Keratinocyte (primary cell): ENCODE results near the gene MDFIC2. TPM values are rescaled to one million over a fixed set of nuclear protein-coding genes. Genes with fewer than 3 reads are reported as not detected.
"Not testable (repeated sequence)": the region's sequence is repeated elsewhere in the genome, so short reads cannot be mapped to it uniquely, and the experiment has no call there.

Experiments
- DNase-seq: peaks from one replicate; pipeline ENCODE4 v3.0.0-alpha.2; 2011; ENCODE audit warnings: low read depth, missing footprints, low spot score
- FAIRE-seq: peaks from 2 replicates; lab custom pipeline; 2011; peaks lifted over from hg19 to GRCh38; lab: Jason Lieb, UNC
- H2AFZ ChIP-seq: 2 replicates; pipeline ENCODE4 v1.6.0; 2012; ENCODE audit warnings: low read length, control low read depth, inconsistent platforms; ENCODE audit not compliant: control insufficient read depth
- H3K27ac ChIP-seq: 2 replicates; pipeline ENCODE4 v1.5.1; 2011; ENCODE audit warnings: low read length; ENCODE audit not compliant: control insufficient read depth, insufficient read depth
- H3K27me3 ChIP-seq: 3 replicates; pipeline ENCODE4 v1.6.0; 2011; ENCODE audit warnings: low read length; ENCODE audit not compliant: control insufficient read depth, insufficient read depth; ENCODE audit errors: extremely low read depth
- H3K36me3 ChIP-seq, 2 experiments: 2 replicates in 1 of 2; 3 replicates in 1 of 2; pipeline ENCODE4 v1.5.1; 2011; ENCODE audit warnings: low read length in 2 of 2, mild to moderate bottlenecking in 1 of 2; ENCODE audit not compliant: control insufficient read depth in 2 of 2, insufficient read depth in 2 of 2; ENCODE audit errors: extremely low read depth in 1 of 2
- H3K4me1 ChIP-seq: 3 replicates; pipeline ENCODE4 v1.5.1; 2011; ENCODE audit warnings: low read length; ENCODE audit not compliant: control insufficient read depth, insufficient read depth; ENCODE audit errors: extremely low read depth
- H3K4me2 ChIP-seq: 3 replicates; pipeline ENCODE4 v1.6.0; 2011; ENCODE audit warnings: low read depth, low read length; ENCODE audit not compliant: control insufficient read depth, insufficient read depth; ENCODE audit errors: extremely low read depth
- H3K4me3 ChIP-seq, 3 experiments: fragments of 200-600 bp in 1 of 3; sonication (generic) in 1 of 3; 2 replicates in 2 of 3; 3 replicates in 1 of 3; pipeline ENCODE4 v1.5.1; 2011 to 2016; ENCODE audit warnings: low read length in 3 of 3, mild to moderate bottlenecking in 3 of 3, control low read depth in 2 of 3, inconsistent platforms in 1 of 3, low read depth in 1 of 3, mixed read lengths in 1 of 3, mixed run types in 1 of 3, moderate library complexity in 1 of 3; ENCODE audit not compliant: control insufficient read depth in 2 of 3, insufficient read depth in 2 of 3; ENCODE audit errors: extremely low read depth in 1 of 3
- H3K79me2 ChIP-seq: 2 replicates; pipeline ENCODE4 v1.6.0; 2012; ENCODE audit warnings: low read length; ENCODE audit not compliant: control insufficient read depth, insufficient read depth
- H3K9ac ChIP-seq: 3 replicates; pipeline ENCODE4 v1.6.0; 2011; ENCODE audit warnings: low read length; ENCODE audit not compliant: control insufficient read depth, insufficient read depth; ENCODE audit errors: extremely low read depth
- H3K9me1 ChIP-seq: 3 replicates; pipeline ENCODE4 v1.6.0; 2011; ENCODE audit warnings: low read length; ENCODE audit not compliant: control insufficient read depth, insufficient read depth; ENCODE audit errors: extremely low read depth
- H3K9me3 ChIP-seq: 2 replicates; pipeline ENCODE4 v1.5.1; 2012; ENCODE audit warnings: low read depth, low read length; ENCODE audit not compliant: control insufficient read depth
- H4K20me1 ChIP-seq: 3 replicates; pipeline ENCODE4 v1.6.0; 2011; ENCODE audit warnings: low read length; ENCODE audit not compliant: control insufficient read depth, insufficient read depth; ENCODE audit errors: extremely low read depth
- EZH2 ChIP-seq: IDR thresholded peaks from one replicate; pipeline ENCODE4 v1.6.1; 2012; ENCODE audit warnings: inconsistent platforms, mild to moderate bottlenecking, low read length, moderate library complexity
- dilution Hi-C: fragments of 300-500 bp; cut with MboI; formaldehyde crosslinking; loops from one replicate; pipeline ENCODE4 v1.7.0; 2020; ENCODE audit warnings: low sequenced_read_pairs; ENCODE audit not compliant: extremely low pct_ligation_motif_present
- polyA plus RNA-seq, 5 experiments: library from polyadenylated mRNA; depleted of rRNA in 3 of 5; stranded (reverse) in 3 of 5; stranded (forward) in 1 of 5; unstranded in 1 of 5; fragments of >200 nt; gene quantifications; 1 replicate in 1 of 5; 2 replicates in 3 of 5; 3 replicates in 1 of 5; pipeline versions ENCODE4 v1.2.1 to v1.2.3, GENCODE V29; 2011 to 2012; ENCODE audit warnings: missing spikeins in 2 of 5, low read depth in 1 of 5, low replicate concordance in 1 of 5
- TF ChIP-seq, protein P1 (sequence below), 3 experiments: IDR thresholded peaks in 1 of 3; conservative IDR thresholded peaks in 1 of 3; optimal IDR thresholded peaks in 1 of 3; 2 replicates in 2 of 3; 3 replicates in 1 of 3; pipeline versions ENCODE3 to v1.5.1; 2011; ENCODE audit warnings: low read length in 3 of 3, mild to moderate bottlenecking in 3 of 3, moderate library complexity in 2 of 3, control low read depth in 1 of 3, inconsistent platforms in 1 of 3; ENCODE audit not compliant: insufficient read depth in 2 of 3; ENCODE audit errors: extremely low read depth in 1 of 3

The MDFIC2 gene
- polyA plus RNA-seq, 1 donor (not counting 4 experiments of a cell fraction or from before 2014, with no cell fraction given) = not detected

DNA sequence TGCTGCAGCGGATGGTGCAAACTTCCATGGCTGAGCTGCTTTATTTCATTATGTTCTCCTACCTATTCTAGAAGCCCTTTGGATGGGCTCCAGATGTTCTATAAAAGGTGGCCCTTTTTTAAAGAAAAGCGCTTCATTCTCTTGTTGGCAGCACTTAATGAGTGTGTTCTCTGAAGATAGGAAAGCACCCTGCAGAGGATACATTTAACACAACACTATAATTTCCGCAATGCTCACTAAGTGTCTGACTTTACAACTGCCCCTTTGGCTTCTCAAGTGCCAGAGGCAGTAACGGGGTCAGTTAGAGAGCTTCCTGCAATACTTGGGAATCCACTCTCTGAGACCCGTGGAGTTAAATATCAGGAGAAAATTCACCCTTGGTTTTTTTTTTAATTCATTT lies 88.1 kb downstream of the MDFIC2 start:
- no peak overlapping the region for H3K4me3 ChIP-seq
- dilution Hi-C loops = no loop called here
- H3K9me1 ChIP-seq = no peaks in the 10 kb centered on the region
- FAIRE-seq (no peak), DNase-seq (no peak)
- H3K79me2 ChIP-seq = no peaks in the 10 kb centered on the region
- H4K20me1 ChIP-seq = no peaks in the 10 kb centered on the region
- H3K27me3 ChIP-seq = no peaks in the 10 kb centered on the region
- H3K4me1 ChIP-seq = no peaks in the 10 kb centered on the region
- H3K9ac ChIP-seq = no peak overlapping the region
- H3K4me2 ChIP-seq = no peak overlapping the region
- no peak overlapping the region for H2AFZ ChIP-seq
- no peaks in the 10 kb centered on the region for H3K9me3 ChIP-seq
- no peak overlapping the region for H3K27ac ChIP-seq
- no peaks in the 10 kb centered on the region for H3K36me3 ChIP-seq
- TF ChIP-seq EZH2 = no peak
- TF ChIP-seq, protein P1, sequence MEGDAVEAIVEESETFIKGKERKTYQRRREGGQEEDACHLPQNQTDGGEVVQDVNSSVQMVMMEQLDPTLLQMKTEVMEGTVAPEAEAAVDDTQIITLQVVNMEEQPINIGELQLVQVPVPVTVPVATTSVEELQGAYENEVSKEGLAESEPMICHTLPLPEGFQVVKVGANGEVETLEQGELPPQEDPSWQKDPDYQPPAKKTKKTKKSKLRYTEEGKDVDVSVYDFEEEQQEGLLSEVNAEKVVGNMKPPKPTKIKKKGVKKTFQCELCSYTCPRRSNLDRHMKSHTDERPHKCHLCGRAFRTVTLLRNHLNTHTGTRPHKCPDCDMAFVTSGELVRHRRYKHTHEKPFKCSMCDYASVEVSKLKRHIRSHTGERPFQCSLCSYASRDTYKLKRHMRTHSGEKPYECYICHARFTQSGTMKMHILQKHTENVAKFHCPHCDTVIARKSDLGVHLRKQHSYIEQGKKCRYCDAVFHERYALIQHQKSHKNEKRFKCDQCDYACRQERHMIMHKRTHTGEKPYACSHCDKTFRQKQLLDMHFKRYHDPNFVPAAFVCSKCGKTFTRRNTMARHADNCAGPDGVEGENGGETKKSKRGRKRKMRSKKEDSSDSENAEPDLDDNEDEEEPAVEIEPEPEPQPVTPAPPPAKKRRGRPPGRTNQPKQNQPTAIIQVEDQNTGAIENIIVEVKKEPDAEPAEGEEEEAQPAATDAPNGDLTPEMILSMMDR (optimal IDR thresholded peaks at IDR 0.05 in 1 of 3, IDR thresholded peaks at IDR 0.05 in 1 of 3, conservative IDR thresholded peaks at IDR 0.05 in 1 of 3; ENCODE audit: extremely low read depth in 1 of 3, insufficient read depth in 2 of 3, low read length in 3 of 3) = no peak

GRCh38 chr3:70218471-70218870 lies 94.0 kb downstream of the MDFIC2 start:
- H3K79me2 ChIP-seq = no peaks in the 10 kb centered on the region
- dilution Hi-C loops = no loop called here
- H2AFZ ChIP-seq = no peak overlapping the region

DNA sequence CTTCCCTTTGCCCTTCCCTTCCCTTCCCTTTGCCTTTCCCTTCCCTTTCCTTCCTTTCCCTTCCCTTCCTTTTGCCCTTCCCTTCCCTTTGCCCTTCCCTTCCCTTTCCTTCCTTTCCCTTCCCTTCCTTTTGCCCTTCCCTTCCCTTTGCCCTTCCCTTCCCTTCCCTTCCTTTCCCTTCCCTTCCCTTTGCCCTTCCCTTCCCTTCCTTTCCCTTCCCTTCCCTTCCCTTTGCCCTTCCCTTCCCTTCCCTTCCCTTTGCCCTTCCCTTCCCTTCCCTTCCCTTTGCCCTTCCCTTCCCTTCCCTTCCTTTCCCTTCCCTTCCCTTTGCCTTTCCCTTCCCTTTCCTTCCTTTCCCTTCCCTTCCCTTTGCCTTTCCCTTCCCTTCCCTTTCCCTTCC lies 101.2 kb downstream of the MDFIC2 start:
- H3K4me1 ChIP-seq, H3K9me1 ChIP-seq, H4K20me1 ChIP-seq, H3K4me3 ChIP-seq, H3K79me2 ChIP-seq, dilution Hi-C loops, DNase-seq, H3K27ac ChIP-seq, H3K9ac ChIP-seq, H3K27me3 ChIP-seq, H3K9me3 ChIP-seq, H3K36me3 ChIP-seq, H2AFZ ChIP-seq, H3K4me2 ChIP-seq, FAIRE-seq: not testable (repeated sequence)

More at GRCh38 chr3:70218471-70218870, 94.0 kb downstream of the MDFIC2 start:
- no peaks in the 10 kb centered on the region for H4K20me1 ChIP-seq
- TF ChIP-seq, protein P1 (optimal IDR thresholded peaks at IDR 0.05 in 1 of 3, IDR thresholded peaks at IDR 0.05 in 1 of 3, conservative IDR thresholded peaks at IDR 0.05 in 1 of 3; ENCODE audit: extremely low read depth in 1 of 3, insufficient read depth in 2 of 3, low read length in 3 of 3) = no peak
- no peak for TF ChIP-seq EZH2
- no peak overlapping the region for H3K4me3 ChIP-seq
- DNase-seq = no peak
- no peaks in the 10 kb centered on the region for H3K36me3 ChIP-seq
- H3K4me2 ChIP-seq = no peak overlapping the region
- no peaks in the 10 kb centered on the region for H3K9me1 ChIP-seq
- no peak for FAIRE-seq
- H3K9ac ChIP-seq = no peak overlapping the region
- no peaks in the 10 kb centered on the region for H3K9me3 ChIP-seq
- no peaks in the 10 kb centered on the region for H3K27me3 ChIP-seq
- H3K27ac ChIP-seq = no peak overlapping the region
- no peaks in the 10 kb centered on the region for H3K4me1 ChIP-seq
